ENCODE data around the gene CASK. TPM values are rescaled to one million over a fixed set of nuclear protein-coding genes. Genes with fewer than 3 reads are reported as not detected.

The CASK gene
- 30.6 and 49.6 TPM in 2 replicates for total RNA-seq

GRCh38 chrX:41923211-41923977, at the start of gene CASK:
Gene CASK, minus strand, starts transcription at chrX:41923554. Its CDS starts 566 bp downstream, at chrX:41922988.

GRCh38 chrX:41723826-41724225, 199.5 kb downstream of the CASK start, which contains the start of gene GPR82:
Gene GPR82, plus strand, starts transcription at chrX:41724181. Its CDS starts 2,846 bp downstream, at chrX:41727027.

GRCh38 chrX:41688835-41689234, 234.5 kb downstream of the CASK start, which contains the start of gene GPR34:
Gene GPR34, plus strand, starts transcription at chrX:41688973. Its CDS starts 6,661 bp downstream, at chrX:41695634.

Other genes with a start within 250 kb of the CASK start
- gene GPR34, start 234.6 kb downstream of the CASK start, total RNA-seq, result not detected in 2 replicates
- gene GPR82, start 199.4 kb downstream of the CASK start, total RNA-seq, result not detected in 2 replicates